ENCODE measurements around the gene FBXO46.
A peak's percentile ranks its signal among the peaks of the same experiment; 100 is the strongest.

Gene FBXO46

GRCh38 chr19:45730368-45731288, at the start of gene FBXO46:
Gene FBXO46 (minus strand): TSS chr19:45730896. CDS start chr19:45713495, 17,401 bp downstream.
- DNase-seq = peak; percentile 98

GRCh38 chr19:45780146-45780447, 49.4 kb upstream of the FBXO46 start:
- DNase-seq = no peak

GRCh38 chr19:45779231-45780145, 48.8 kb upstream of the FBXO46 start:
- DNase-seq = peak; percentile 90

GRCh38 chr19:45778010-45778661, 47.4 kb upstream of the FBXO46 start:
- no peak for DNase-seq

- DNase-seq = no peak
Observed at GRCh38 chr19:45777395-45777961, 46.8 kb upstream of the FBXO46 start.

- DNase-seq = no peak
Observed at GRCh38 chr19:45774765-45775164, 44.1 kb upstream of the FBXO46 start.

GRCh38 chr19:45773384-45773783, 42.7 kb upstream of the FBXO46 start:
- no peak for DNase-seq

- no peak for DNase-seq
Observed at GRCh38 chr19:45772912-45773311, 42.2 kb upstream of the FBXO46 start.

- DNase-seq = no peak
Observed at GRCh38 chr19:45772130-45772840, 41.6 kb upstream of the FBXO46 start.

GRCh38 chr19:45771311-45771933, 40.7 kb upstream of the FBXO46 start:
- no peak for DNase-seq

GRCh38 chr19:45770192-45771101, 39.8 kb upstream of the FBXO46 start:
- peak; percentile 99 for DNase-seq

- DNase-seq = no peak
Observed at GRCh38 chr19:45769821-45770191, 39.1 kb upstream of the FBXO46 start.

- DNase-seq = peak; percentile 93
Observed at GRCh38 chr19:45768984-45769782, 38.5 kb upstream of the FBXO46 start, which contains the start of gene SIX5. Gene SIX5 (minus strand): TSS chr19:45769252. CDS start chr19:45768844, 408 bp downstream.

GRCh38 chr19:45768655-45768983, 37.9 kb upstream of the FBXO46 start:
- peak; percentile 28 for DNase-seq

GRCh38 chr19:45767881-45768654, 37.4 kb upstream of the FBXO46 start:
- DNase-seq = no peak

- peak; percentile 66 for DNase-seq
Observed at GRCh38 chr19:45767410-45767880, 36.7 kb upstream of the FBXO46 start.

GRCh38 chr19:45766869-45767346, 36.2 kb upstream of the FBXO46 start:
- no peak for DNase-seq

GRCh38 chr19:45766296-45766868, 35.7 kb upstream of the FBXO46 start:
- DNase-seq = no peak

Measured in NCI-H2029 (cell line).